Stimulated activated CD4-positive, alpha-beta T cell treated with anti-CD3 and anti-CD28 coated beads, TNF-alpha, amount 100 ng/mL, for 4 hours (primary cell): ENCODE data around the gene PRKCH.
A peak's percentile ranks its signal among the peaks of the same experiment; 100 is the strongest.

ENCODE experiments used
- DNase-seq, 3 experiments: peaks; one replicate each; pipeline ENCODE4 v3.0.0-alpha.2; 2020; ENCODE audit warnings: low read depth in 3 of 3

The PRKCH gene

DNA sequence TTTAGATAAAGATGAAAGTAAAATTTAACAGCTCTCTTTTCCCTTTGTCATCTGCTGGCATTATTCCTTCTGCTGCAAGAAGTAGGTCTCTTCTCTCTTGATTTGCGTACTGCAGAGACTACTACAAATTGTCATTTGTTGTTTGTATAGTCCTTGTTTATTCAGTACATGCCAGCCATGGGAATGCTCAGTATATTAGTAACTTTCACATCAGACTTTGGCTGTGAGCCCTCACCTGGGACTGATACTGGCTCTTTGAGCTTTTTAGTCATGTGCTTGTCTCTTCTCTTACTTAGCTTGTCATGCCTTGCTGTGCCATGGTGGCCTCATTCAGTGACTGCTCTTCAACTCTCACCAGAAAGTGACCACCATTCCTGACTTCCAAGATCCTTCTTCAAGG, 169.8 kb downstream of the PRKCH start:
- DNase-seq: no peak

GRCh38 chr14:61491876-61492434, 170.6 kb downstream of the PRKCH start:
- no peak for DNase-seq

DNA sequence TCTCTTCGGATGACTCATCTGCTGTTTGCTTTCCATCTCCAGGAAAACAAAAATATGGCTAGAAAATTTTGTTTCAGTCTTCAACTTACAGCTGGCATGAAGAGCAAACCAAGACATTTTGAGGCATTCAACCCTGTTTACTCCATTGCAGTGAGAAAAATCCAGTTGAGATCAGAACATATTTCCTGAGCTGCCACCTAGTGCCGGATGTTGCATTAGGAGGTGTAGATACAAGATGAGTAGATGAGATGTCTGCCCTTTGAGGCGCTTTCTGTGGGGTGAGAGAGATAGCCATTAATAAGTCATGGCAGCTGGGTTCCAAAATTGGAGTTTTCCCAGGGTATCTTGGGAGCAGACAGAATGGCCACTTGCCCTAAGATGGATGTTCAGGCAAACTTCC, 171.1 kb downstream of the PRKCH start:
- DNase-seq: no peak

DNA sequence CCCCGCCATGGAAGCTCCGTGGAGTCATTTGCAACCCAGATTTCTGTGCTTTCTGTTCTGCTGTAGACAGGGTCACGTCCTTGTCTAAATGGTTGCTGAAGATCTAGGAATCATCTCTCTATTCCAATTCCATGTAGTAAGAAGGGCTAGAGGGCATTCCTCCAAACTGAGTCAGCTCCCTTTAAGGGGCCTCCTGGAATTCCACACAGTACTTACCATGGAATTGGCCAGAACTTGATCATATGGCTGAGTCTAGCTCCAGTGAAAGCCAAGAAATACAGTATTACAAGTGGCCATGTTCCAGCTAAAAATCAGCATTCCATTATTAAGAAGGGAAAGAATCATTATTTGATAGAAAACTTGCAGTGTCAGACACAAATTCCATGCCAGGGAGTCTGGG, 171.9 kb downstream of the PRKCH start:
- DNase-seq: no peak

DNA sequence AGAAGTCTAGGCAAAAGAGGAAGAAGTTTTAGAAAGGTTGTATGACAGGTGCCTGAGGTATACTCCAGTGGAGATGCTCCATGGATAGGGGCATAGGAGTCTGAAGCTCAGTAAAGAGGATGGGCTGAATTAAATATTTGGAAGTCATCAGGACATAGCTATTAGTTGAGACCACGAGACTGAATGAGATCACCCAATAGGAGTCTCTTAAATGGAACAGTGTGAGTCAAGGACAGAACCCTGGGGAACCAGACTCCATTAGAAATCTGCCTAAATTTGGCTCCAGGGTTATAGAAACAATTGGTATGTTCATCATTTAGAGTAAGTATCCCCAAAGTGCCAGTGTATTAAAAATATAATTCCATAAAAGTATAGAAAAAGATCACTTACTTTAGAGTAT, 172.6 kb downstream of the PRKCH start:
- no peak for DNase-seq

DNA sequence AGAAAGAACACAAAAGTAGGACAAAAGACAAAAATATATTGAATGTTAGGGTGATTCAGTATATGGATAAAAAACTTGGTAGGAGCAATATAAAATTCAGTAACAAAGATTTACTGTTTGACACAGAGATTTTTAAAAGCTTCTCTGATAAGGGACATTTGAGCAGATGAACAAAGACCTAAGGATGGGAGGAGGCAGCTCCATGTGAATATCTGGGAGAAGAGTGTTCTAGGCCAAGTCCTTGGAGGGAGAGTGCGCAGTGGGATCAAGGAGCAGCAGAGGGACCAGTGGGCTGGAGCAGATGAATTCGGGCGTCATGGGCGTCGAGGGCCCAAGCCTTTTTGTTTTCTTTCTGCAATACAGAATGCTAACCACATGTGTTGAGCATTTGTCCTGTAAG, 174.4 kb downstream of the PRKCH start:
- no peak for DNase-seq

GRCh38 chr14:61498303-61498702, 176.9 kb downstream of the PRKCH start:
- no peak for DNase-seq

GRCh38 chr14:61498811-61499210, 177.4 kb downstream of the PRKCH start:
- no peak for DNase-seq

GRCh38 chr14:61499991-61500390, 178.6 kb downstream of the PRKCH start:
- DNase-seq: no peak

GRCh38 chr14:61501714-61502458, 180.5 kb downstream of the PRKCH start:
- no peak for DNase-seq

DNA sequence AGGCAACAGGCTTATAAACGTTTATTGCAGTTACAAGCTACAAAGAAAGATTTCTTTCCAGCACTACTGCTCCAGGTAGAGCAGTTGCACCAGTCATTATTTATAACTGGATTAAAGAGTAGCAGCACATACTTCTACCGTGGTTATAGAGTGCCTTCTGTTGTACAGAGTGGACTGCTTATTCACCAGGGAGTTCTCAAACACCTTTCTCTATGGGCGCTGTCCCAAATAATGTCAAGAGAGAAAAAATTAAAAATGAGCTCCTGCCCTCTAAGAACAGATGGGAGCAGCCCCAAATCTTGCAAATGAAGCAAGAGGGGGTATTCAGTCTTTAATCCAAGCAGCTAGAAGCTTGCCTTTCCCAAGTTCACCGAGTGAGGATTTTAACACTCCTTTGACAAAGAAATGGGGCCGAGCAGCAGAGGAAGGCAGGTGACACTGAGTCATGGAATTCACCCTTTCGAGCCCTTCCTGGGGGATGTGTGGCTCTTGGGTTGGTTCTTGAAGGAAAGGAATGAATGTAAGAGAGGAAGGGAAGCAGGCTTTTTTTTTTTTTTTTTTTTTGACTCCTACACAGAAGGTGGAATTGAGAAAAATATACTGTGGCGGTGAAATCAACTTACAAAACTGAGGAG, 181.2 kb downstream of the PRKCH start:
- DNase-seq: no peak

DNA sequence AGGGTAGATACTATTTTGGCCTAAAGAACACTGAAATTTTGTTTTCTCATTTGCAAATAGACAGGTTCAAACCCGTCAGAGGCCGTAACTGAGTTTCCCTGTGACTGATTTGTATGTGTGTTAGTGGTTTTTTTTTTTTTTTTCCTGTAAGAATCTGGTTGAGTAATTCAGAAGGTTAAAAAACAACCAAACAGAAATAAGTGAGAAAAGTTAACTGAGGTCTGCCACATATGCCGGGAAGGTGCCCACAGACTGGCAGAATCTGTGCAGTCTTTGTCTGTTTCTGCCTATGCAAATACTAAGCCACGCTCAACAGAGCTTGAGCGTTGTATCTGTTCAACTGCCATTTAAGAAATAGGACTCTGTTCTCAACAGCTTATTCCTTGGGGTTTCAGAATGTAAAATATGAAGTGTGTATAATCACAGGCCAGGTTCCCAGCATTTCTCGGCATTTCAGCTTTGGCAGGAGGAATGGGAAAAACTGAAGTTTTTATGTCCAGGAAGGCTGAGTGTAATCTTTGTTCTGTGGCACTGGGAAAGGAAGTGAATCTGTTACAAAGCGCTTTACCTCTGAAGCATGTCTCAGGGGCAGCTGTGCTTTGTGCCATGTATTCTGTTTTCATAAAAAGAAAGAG, 181.9 kb downstream of the PRKCH start:
- peak in 2 of 3 experiments; percentile 26 to 38 for DNase-seq

DNA sequence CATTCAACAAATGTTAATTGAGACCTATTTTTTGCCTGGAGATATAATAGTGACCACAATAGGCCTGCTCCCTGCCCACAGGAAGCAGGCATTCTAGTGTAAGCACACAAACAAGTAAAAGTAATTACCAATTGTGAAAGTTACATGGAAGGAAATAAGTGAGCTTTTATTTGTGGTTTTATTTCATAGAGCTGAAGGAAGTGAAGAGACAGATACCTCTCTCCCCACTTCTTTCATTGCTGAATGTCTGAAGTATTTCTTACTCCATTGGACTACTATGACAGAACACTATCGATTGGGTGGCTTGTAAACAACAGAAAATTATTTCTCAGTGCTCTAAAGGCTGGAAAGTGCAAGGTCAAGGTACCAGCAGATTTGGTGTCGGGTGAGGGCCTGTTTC, 183.5 kb downstream of the PRKCH start:
- no peak for DNase-seq

- DNase-seq: no peak
Measured at GRCh38 chr14:61505815-61506809, 184.7 kb downstream of the PRKCH start.

DNA sequence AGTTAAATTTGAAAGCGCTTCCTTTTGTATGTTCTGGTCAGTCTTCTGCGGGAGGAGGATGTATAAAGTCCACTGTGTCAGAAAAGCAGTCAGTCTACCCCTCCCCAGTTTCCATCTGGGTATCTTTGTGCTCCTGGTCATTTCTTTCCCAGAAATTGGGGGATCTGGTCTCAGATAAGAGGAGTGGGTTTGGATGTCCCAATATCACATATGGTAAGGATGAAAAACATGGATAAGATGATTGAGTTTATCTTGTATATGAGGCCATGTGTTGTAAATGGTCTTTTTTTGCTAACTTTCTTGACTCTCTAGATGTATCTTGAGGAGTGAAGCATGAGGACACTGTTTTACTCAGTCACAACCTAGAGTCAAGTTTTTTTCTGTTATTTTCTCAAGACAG, 187.1 kb downstream of the PRKCH start:
- DNase-seq: no peak

DNA sequence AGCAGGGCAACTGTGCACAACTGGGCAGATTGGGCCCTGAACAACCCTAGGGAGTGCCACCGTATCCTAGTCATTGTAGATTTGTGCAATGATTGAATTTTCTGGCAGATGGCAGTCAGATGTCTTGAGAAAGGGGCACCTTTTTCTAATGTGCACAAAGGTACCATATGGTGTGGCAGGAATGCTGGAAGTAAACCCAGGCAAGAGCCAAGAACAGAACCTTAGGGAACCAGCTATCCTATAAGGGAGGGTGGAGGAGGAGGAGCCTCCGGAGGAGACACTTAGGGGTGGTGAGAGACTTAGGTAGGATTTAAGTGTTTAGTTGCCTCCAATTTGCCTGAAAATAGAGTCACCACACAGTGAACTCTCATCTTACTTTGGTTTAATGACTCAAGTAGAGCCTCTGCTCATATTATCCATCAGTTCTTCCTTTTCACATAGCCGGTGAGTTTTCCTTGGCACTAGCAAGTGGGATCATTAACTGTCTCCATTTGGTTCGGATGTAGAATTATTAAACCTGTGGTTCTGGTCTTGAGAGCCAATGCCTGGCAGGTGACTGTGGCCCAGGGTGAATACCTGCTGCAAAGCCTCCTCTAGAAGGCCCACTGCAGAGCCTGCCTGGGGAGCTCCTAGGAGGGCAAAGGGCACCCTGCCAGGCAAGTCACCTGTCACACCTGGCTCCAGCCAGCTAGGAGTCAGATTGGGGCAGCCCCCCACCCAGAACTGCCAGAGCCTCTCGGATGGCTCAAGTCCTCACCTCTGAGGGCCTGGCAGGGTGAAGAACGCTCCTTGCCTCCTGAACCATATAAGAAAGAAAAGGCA, 189.6 kb downstream of the PRKCH start:
- DNase-seq: no peak

DNA sequence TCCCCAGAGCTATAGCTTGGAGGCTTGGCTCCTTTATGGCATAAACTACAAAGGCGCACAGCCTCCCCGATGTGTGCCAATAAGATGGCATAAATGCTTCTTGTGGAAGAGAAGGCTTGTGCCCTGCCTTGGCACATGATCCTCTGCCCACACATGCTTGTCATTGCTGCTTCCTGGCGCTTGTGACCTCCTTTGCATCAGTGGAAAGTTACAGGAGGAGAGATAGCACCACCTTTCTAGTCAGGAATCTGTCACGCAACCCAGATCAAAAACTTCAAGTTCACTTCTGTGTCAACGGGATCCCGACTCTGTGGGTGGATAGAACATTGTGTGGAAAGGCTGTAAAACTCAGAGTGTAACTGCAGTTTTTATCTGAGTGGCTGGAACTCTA, 190.2 kb downstream of the PRKCH start:
- DNase-seq: peak in 2 of 3 experiments; percentile 49 to 54

DNA sequence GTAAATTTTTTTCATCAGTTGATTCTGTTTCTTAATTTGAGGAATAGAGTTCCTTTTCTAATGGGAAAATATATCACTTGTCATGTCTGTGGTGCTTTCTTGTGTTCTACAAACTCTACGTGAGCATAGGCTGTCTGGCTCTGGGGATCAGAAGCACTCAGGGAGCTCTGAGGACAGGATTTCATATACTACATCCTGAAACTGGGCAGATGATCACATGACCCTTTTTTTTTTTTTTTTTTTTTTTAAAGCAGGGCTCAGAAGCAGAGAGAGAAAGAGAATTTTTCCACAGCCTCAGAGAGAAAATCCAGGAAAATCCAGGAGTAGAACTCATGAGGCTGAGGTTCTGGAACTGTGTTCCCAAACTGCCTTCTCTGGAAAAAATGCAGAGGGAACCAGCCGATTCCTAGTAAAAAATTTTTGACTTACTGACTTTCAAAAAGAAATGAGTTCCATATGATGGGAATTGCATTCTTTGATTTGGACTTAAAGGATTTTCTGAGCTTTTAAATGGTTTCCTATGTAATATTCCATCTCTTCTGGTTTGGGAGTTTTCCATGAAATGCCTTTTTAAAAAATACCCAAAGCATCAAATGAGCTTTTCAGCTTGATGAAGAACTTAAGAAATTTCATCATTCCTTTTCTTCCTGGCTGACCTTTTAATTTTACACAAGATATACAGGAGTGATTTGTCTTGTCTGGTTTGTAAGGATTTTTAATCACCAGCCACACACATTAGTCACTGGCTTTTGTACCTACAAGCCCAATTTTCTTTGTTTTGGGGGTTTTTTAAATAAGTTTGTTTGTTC, 190.9 kb downstream of the PRKCH start:
- no peak for DNase-seq

GRCh38 chr14:61513986-61514830, 192.8 kb downstream of the PRKCH start:
- DNase-seq: no peak
